A204.1 (cell line): ENCODE data around the gene ICE2.

ENCODE experiments used
- FAIRE-seq: peaks from 2 replicates; lab custom pipeline; 2012; peaks lifted over from hg19 to GRCh38; lab: Jason Lieb, UNC

Gene ICE2

DNA sequence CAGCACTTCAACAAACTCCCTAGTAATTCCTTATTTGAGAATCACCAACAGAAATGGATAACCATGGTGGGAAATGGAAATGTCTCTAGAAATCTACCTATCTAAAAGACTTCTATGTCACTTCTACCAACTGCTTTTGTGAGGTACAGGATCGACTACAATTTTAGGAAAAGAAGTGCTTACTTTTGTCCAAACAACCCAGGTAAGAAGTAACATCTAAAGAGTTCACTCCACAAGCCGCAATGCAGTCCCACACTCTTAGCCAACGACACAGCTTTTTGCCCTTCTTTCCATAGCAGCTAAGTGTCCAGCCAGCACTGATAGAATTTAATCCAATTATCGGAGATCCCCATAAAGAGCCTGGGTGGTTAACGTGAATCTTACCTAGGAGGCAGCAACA, 109.2 kb downstream of the ICE2 start:
- no peak for FAIRE-seq
